GM18870 (cell line): Measurements from ENCODE around the gene FUT4.
A peak's percentile ranks its signal among the peaks of the same experiment; 100 is the strongest.
"Not testable (repeated sequence)": the region's sequence is repeated elsewhere in the genome, so short reads cannot be mapped to it uniquely, and the experiment has no call there.

Experiments
- ATAC-seq: cut with Tn5 transposase; IDR thresholded peaks from one replicate; pipeline ENCODE4 v1.9.1; 2021; ENCODE audit warnings: moderate library complexity; ENCODE audit not compliant: unreplicated experiment

The FUT4 gene

GRCh38 chr11:94563848-94564467, 20.2 kb downstream of the FUT4 start:
- no peak for ATAC-seq

- ATAC-seq = no peak
Measured at GRCh38 chr11:94567181-94567670, 23.5 kb downstream of the FUT4 start, which contains the start of gene PIWIL4. PIWIL4 (plus strand) TSS chr11:94567368; CDS start chr11:94567519, 151 bp downstream.

GRCh38 chr11:94568200-94568599, 24.5 kb downstream of the FUT4 start:
- ATAC-seq = no peak

- no peak for ATAC-seq
Measured at GRCh38 chr11:94568717-94569116, 25.0 kb downstream of the FUT4 start.

GRCh38 chr11:94572975-94573374, 29.3 kb downstream of the FUT4 start:
- ATAC-seq = not testable (repeated sequence)

GRCh38 chr11:94574193-94574961, 30.7 kb downstream of the FUT4 start:
- no peak for ATAC-seq

- ATAC-seq = no peak
Measured at GRCh38 chr11:94576306-94576705, 32.6 kb downstream of the FUT4 start.

- ATAC-seq = no peak
Measured at GRCh38 chr11:94577841-94578240, 34.1 kb downstream of the FUT4 start.

- peak; percentile 43 for ATAC-seq
Measured at GRCh38 chr11:94581926-94582325, 38.2 kb downstream of the FUT4 start.

- no peak for ATAC-seq
Measured at GRCh38 chr11:94583213-94583865, 39.6 kb downstream of the FUT4 start.

GRCh38 chr11:94583866-94584500, 40.3 kb downstream of the FUT4 start:
- ATAC-seq = peak; percentile 70

- ATAC-seq = no peak
Measured at GRCh38 chr11:94584978-94585377, 41.3 kb downstream of the FUT4 start.

- no peak for ATAC-seq
Measured at GRCh38 chr11:94585399-94585798, 41.7 kb downstream of the FUT4 start.

- no peak for ATAC-seq
Measured at GRCh38 chr11:94586546-94586945, 42.8 kb downstream of the FUT4 start.

GRCh38 chr11:94586978-94587377, 43.3 kb downstream of the FUT4 start:
- ATAC-seq = no peak

GRCh38 chr11:94588366-94588942, 44.7 kb downstream of the FUT4 start:
- ATAC-seq = peak; percentile 27

GRCh38 chr11:94590352-94591041, 46.8 kb downstream of the FUT4 start:
- no peak for ATAC-seq

GRCh38 chr11:94593030-94593429, 49.3 kb downstream of the FUT4 start:
- peak; percentile 84 for ATAC-seq

- ATAC-seq = no peak
Measured at GRCh38 chr11:94595076-94595475, 51.4 kb downstream of the FUT4 start.

GRCh38 chr11:94597896-94598295, 54.2 kb downstream of the FUT4 start:
- ATAC-seq = no peak
